Esophagus squamous epithelium (tissue), 4 donors: ENCODE measurements around the gene RFPL2.

ENCODE experiments used
- CTCF ChIP-seq, 6 experiments: fragments of 450-650 bp in 4 of 6; fragments of 200-600 bp in 2 of 6; sonication (generic) in 2 of 6; IDR thresholded peaks; one replicate each; pipeline ENCODE4 v1.5.1; 2016 to 2019; ENCODE audit warnings: antibody characterized with exemption in 6 of 6, mild to moderate bottlenecking in 4 of 6, moderate library complexity in 4 of 6
- POLR2A ChIP-seq, 4 donors: fragments of 450-650 bp; IDR thresholded peaks; one replicate each; pipeline ENCODE4 v1.6.1; 2017; ENCODE audit warnings: antibody characterized with exemption in 4 of 4, mild to moderate bottlenecking in 4 of 4, moderate library complexity in 3 of 4

GRCh38 chr22:32158712-32159533, 46.0 kb downstream of the RFPL2 start, which contains the start of gene C22orf42:
- TF ChIP-seq CTCF (IDR thresholded peaks at IDR 0.05): no peak
- TF ChIP-seq POLR2A (IDR thresholded peaks at IDR 0.05): no peak
